Measurements from ENCODE around the gene PIK3AP1. TPM values are rescaled to one million over a fixed set of nuclear protein-coding genes. Genes with fewer than 3 reads are reported as not detected.

The PIK3AP1 gene
- total RNA-seq, 4 donors from 2014 or later = 5.8 to 111 (median 13.4) TPM

- peak in 1 of 3 donors; percentile 64 for DNase-seq
- H3K4me3 ChIP-seq = no peak overlapping the region
- H3K9me3 ChIP-seq = no peaks in the 10 kb centered on the region
- TF ChIP-seq CTCF (IDR thresholded peaks at IDR 0.05) (no peak), POLR2A (IDR thresholded peaks at IDR 0.05) (no peak)
- H3K27me3 ChIP-seq = no peaks in the 10 kb centered on the region
- H3K36me3 ChIP-seq = no peaks in the 10 kb centered on the region
- H3K27ac ChIP-seq = peak overlapping the region in 2 of 4 donors; percentile 22 to 51
- H3K4me1 ChIP-seq = peaks cover 0 to 15% (median 0%) of the 10 kb centered on the region in 4 donors
These were observed 82.6 kb downstream of the PIK3AP1 start for GRCh38 chr10:96637709-96638108.

- H3K27me3 ChIP-seq = no peaks in the 10 kb centered on the region
- peaks cover 0 to 15% (median 0%) of the 10 kb centered on the region in 4 donors for H3K4me1 ChIP-seq
- no peaks in the 10 kb centered on the region for H3K36me3 ChIP-seq
- H3K9me3 ChIP-seq = no peaks in the 10 kb centered on the region
- DNase-seq = no peak
- peak overlapping the region in 2 of 4 donors; percentile 52 to 61 for H3K27ac ChIP-seq
- no peak overlapping the region for H3K4me3 ChIP-seq
- no peak for TF ChIP-seq CTCF (IDR thresholded peaks at IDR 0.05)
- no peak for TF ChIP-seq POLR2A (IDR thresholded peaks at IDR 0.05)
These were observed 83.8 kb downstream of the PIK3AP1 start for GRCh38 chr10:96636551-96636950.

- Histone ChIP-seq H3K27me3 (no peaks in the 10 kb centered on the region), H3K4me3 (no peak overlapping the region), H3K4me1 (peaks cover 0 to 15% (median 0%) of the 10 kb centered on the region in 4 donors), H3K36me3 (no peaks in the 10 kb centered on the region), H3K27ac (no peak overlapping the region), H3K9me3 (no peaks in the 10 kb centered on the region)
- TF ChIP-seq POLR2A (IDR thresholded peaks at IDR 0.05) = no peak
- no peak for TF ChIP-seq CTCF (IDR thresholded peaks at IDR 0.05)
- peak in 1 of 3 donors; percentile 37 for DNase-seq
These were observed 87.2 kb downstream of the PIK3AP1 start for GRCh38 chr10:96632974-96633710.

GRCh38 chr10:96627292-96627691 lies 93.0 kb downstream of the PIK3AP1 start:
- H3K9me3 ChIP-seq = no peaks in the 10 kb centered on the region
- H3K36me3 ChIP-seq = no peaks in the 10 kb centered on the region
- H3K27me3 ChIP-seq = no peaks in the 10 kb centered on the region
- H3K4me3 ChIP-seq = no peak overlapping the region
- no peak for DNase-seq
- H3K27ac ChIP-seq = no peak overlapping the region
- TF ChIP-seq POLR2A (IDR thresholded peaks at IDR 0.05) (no peak), CTCF (IDR thresholded peaks at IDR 0.05) (no peak)
- H3K4me1 ChIP-seq = no peaks in the 10 kb centered on the region

GRCh38 chr10:96626795-96627194 lies 93.5 kb downstream of the PIK3AP1 start:
- no peak overlapping the region for H3K4me3 ChIP-seq
- H3K4me1 ChIP-seq = no peaks in the 10 kb centered on the region
- no peak overlapping the region for H3K27ac ChIP-seq
- no peak for TF ChIP-seq POLR2A (IDR thresholded peaks at IDR 0.05)
- TF ChIP-seq CTCF (IDR thresholded peaks at IDR 0.05) = no peak
- no peaks in the 10 kb centered on the region for H3K9me3 ChIP-seq
- no peak for DNase-seq
- H3K36me3 ChIP-seq = no peaks in the 10 kb centered on the region
- H3K27me3 ChIP-seq = no peaks in the 10 kb centered on the region
